Stimulated activated naive B cell treated with anti-CD40 and anti-IgM and Interleukin-4, amounts not matched to agents 10 μg/mL and 1 μg/mL and 100 μg/mL, for 72 hours (primary cell): ENCODE measurements around the gene HEY2.
A peak's percentile ranks its signal among the peaks of the same experiment; 100 is the strongest.
"Not testable (repeated sequence)": the region's sequence is repeated elsewhere in the genome, so short reads cannot be mapped to it uniquely, and the experiment has no call there.

ENCODE experiments used
- ATAC-seq, 2 donors: fragments of 150-1000 bp; cut with Tn5 transposase; replicated peaks; 2 replicates each; pipeline ENCODE4 v1.10.0; 2021; ENCODE audit warnings: moderate library complexity in 1 of 2
- DNase-seq: peaks from one replicate; pipeline ENCODE4 v3.0.0; 2021
- H3K27ac Mint-ChIP-seq: one replicate; pipeline ENCODE4 v1.8.0; 2022; ENCODE audit warnings: mild to moderate bottlenecking, mixed read lengths
- H3K27me3 Mint-ChIP-seq, 2 donors: one replicate each; pipeline ENCODE4 v1.8.0; 2022; ENCODE audit warnings: mixed read lengths in 2 of 2
- H3K36me3 Mint-ChIP-seq, 2 donors: one replicate each; pipeline ENCODE4 v1.8.0; 2022; ENCODE audit warnings: mixed read lengths in 2 of 2, mild to moderate bottlenecking in 1 of 2
- H3K4me1 Mint-ChIP-seq, 2 donors: one replicate each; pipeline ENCODE4 v1.8.0; 2022; ENCODE audit warnings: mixed read lengths in 2 of 2, mild to moderate bottlenecking in 1 of 2
- H3K4me3 Mint-ChIP-seq, 2 donors: one replicate each; pipeline ENCODE4 v1.8.0; 2022; ENCODE audit warnings: mild to moderate bottlenecking in 2 of 2, mixed read lengths in 2 of 2, moderate library complexity in 1 of 2
- H3K9me3 Mint-ChIP-seq, 2 donors: one replicate each; pipeline ENCODE4 v1.8.0; 2022; ENCODE audit warnings: mixed read lengths in 2 of 2, mild to moderate bottlenecking in 1 of 2

HEY2 gene

GRCh38 chr6:125749173-125749864, at the start of gene HEY2:
Gene HEY2 (plus strand): TSS chr6:125749632. CDS start chr6:125749777, 145 bp downstream.
- Mint-ChIP-seq H3K27me3 (peaks cover 26 to 31% of the 10 kb centered on the region in 2 donors), H3K36me3 (no peaks in the 10 kb centered on the region), H3K27ac (peak within 1 kb of the TSS; percentile 56)

GRCh38 chr6:125700581-125701353, 48.7 kb upstream of the HEY2 start:
- H3K27ac Mint-ChIP-seq, result no peak overlapping the region
- peaks cover 0 to 4% of the 10 kb centered on the region in 2 donors for H3K27me3 Mint-ChIP-seq
- no peaks in the 10 kb centered on the region for H3K36me3 Mint-ChIP-seq

More at GRCh38 chr6:125749173-125749864, at the start of gene HEY2:
- peak within 1 kb of the TSS; percentile 87 to 92 for H3K4me3 Mint-ChIP-seq
- ATAC-seq (peak; percentile 84 to 90), DNase-seq (peak; percentile 85)
- peaks cover 18 to 43% of the 10 kb centered on the region in 2 donors for H3K4me1 Mint-ChIP-seq
- no peaks in the 10 kb centered on the region for H3K9me3 Mint-ChIP-seq

GRCh38 chr6:125701354-125701668, 48.1 kb upstream of the HEY2 start:
- Mint-ChIP-seq H3K27me3 (peaks cover 0 to 9% of the 10 kb centered on the region in 2 donors), H3K36me3 (no peaks in the 10 kb centered on the region), H3K4me1 (peaks cover 2 to 17% of the 10 kb centered on the region in 2 donors), H3K27ac (no peak overlapping the region), H3K4me3 (no peak overlapping the region), H3K9me3 (no peaks in the 10 kb centered on the region)
- no peak for ATAC-seq
- DNase-seq, result no peak

More at GRCh38 chr6:125700581-125701353, 48.7 kb upstream of the HEY2 start:
- ATAC-seq (no peak), DNase-seq (no peak)
- peaks cover 2 to 17% of the 10 kb centered on the region in 2 donors for H3K4me1 Mint-ChIP-seq
- no peak overlapping the region for H3K4me3 Mint-ChIP-seq
- H3K9me3 Mint-ChIP-seq, result no peaks in the 10 kb centered on the region

GRCh38 chr6:125703882-125704281, 45.5 kb upstream of the HEY2 start:
- not testable (repeated sequence) for H3K36me3 Mint-ChIP-seq, H3K9me3 Mint-ChIP-seq, DNase-seq, H3K27ac Mint-ChIP-seq, H3K4me3 Mint-ChIP-seq, ATAC-seq, H3K27me3 Mint-ChIP-seq
- peaks cover 2 to 11% of the 10 kb centered on the region in 2 donors for H3K4me1 Mint-ChIP-seq

GRCh38 chr6:125707615-125708243, 41.7 kb upstream of the HEY2 start:
- no peak overlapping the region for H3K27ac Mint-ChIP-seq
- peaks cover 0 to 9% of the 10 kb centered on the region in 2 donors for H3K27me3 Mint-ChIP-seq
- H3K36me3 Mint-ChIP-seq, result peaks cover 4 to 5% of the 10 kb centered on the region in 2 donors
- DNase-seq (no peak), ATAC-seq (no peak)
- H3K4me3 Mint-ChIP-seq, result no peak overlapping the region
- H3K4me1 Mint-ChIP-seq, result no peaks in the 10 kb centered on the region
- H3K9me3 Mint-ChIP-seq, result peaks cover 6 to 10% of the 10 kb centered on the region in 2 donors

GRCh38 chr6:125711013-125711675, 38.3 kb upstream of the HEY2 start:
- H3K4me1 Mint-ChIP-seq, result peaks cover 11 to 18% of the 10 kb centered on the region in 2 donors
- peaks cover 11 to 17% of the 10 kb centered on the region in 2 donors for H3K9me3 Mint-ChIP-seq
- H3K4me3 Mint-ChIP-seq, result no peak overlapping the region
- ATAC-seq (no peak), DNase-seq (no peak)
- H3K27ac Mint-ChIP-seq, result no peak overlapping the region
- peaks cover 6 to 9% of the 10 kb centered on the region in 2 donors for H3K36me3 Mint-ChIP-seq
- peaks cover 0 to 6% of the 10 kb centered on the region in 2 donors for H3K27me3 Mint-ChIP-seq

- Mint-ChIP-seq H3K4me3 (no peak overlapping the region), H3K27ac (no peak overlapping the region)
- DNase-seq, result no peak
These were observed 34.9 kb upstream of the HEY2 start for GRCh38 chr6:125714441-125715090.

GRCh38 chr6:125717120-125717731, 32.2 kb upstream of the HEY2 start:
- Mint-ChIP-seq H3K27ac (peak overlapping the region; percentile 14), H3K4me1 (peaks cover 24 to 40% of the 10 kb centered on the region in 2 donors), H3K9me3 (peaks cover 5 to 9% of the 10 kb centered on the region in 2 donors), H3K36me3 (peaks cover 2 to 4% of the 10 kb centered on the region in 2 donors), H3K27me3 (peaks cover 5 to 7% of the 10 kb centered on the region in 2 donors), H3K4me3 (peak overlapping the region in 1 of 2 donors; percentile 7)
- ATAC-seq, result peak; percentile 95 to 97
- DNase-seq, result peak; percentile 48

More at GRCh38 chr6:125714441-125715090, 34.9 kb upstream of the HEY2 start:
- peak; percentile 49 to 56 for ATAC-seq
- Mint-ChIP-seq H3K9me3 (peaks cover 11 to 17% of the 10 kb centered on the region in 2 donors), H3K36me3 (peaks cover 6 to 9% of the 10 kb centered on the region in 2 donors), H3K4me1 (peaks cover 24 to 40% of the 10 kb centered on the region in 2 donors), H3K27me3 (no peaks in the 10 kb centered on the region)

- H3K9me3 Mint-ChIP-seq, result peaks cover 5 to 6% of the 10 kb centered on the region in 2 donors
- ATAC-seq (no peak), DNase-seq (no peak)
- no peak overlapping the region for H3K4me3 Mint-ChIP-seq
- H3K27ac Mint-ChIP-seq, result no peak overlapping the region
- H3K4me1 Mint-ChIP-seq, result peaks cover 24 to 40% of the 10 kb centered on the region in 2 donors
- H3K27me3 Mint-ChIP-seq, result peaks cover 12 to 13% of the 10 kb centered on the region in 2 donors
- peaks cover 2 to 4% of the 10 kb centered on the region in 2 donors for H3K36me3 Mint-ChIP-seq
These were observed 31.3 kb upstream of the HEY2 start for GRCh38 chr6:125718109-125718508.

- no peak overlapping the region for H3K4me3 Mint-ChIP-seq
These were observed 26.5 kb upstream of the HEY2 start for GRCh38 chr6:125722886-125723285.

GRCh38 chr6:125727216-125727615, 22.2 kb upstream of the HEY2 start:
- Mint-ChIP-seq H3K9me3 (no peaks in the 10 kb centered on the region), H3K27me3 (peaks cover 14 to 31% of the 10 kb centered on the region in 2 donors), H3K36me3 (no peaks in the 10 kb centered on the region), H3K27ac (no peak overlapping the region), H3K4me3 (no peak overlapping the region), H3K4me1 (no peaks in the 10 kb centered on the region)
- DNase-seq (no peak), ATAC-seq (no peak)

More at GRCh38 chr6:125722886-125723285, 26.5 kb upstream of the HEY2 start:
- Mint-ChIP-seq H3K4me1 (peaks cover 5 to 9% of the 10 kb centered on the region in 2 donors), H3K36me3 (no peaks in the 10 kb centered on the region), H3K27ac (no peak overlapping the region), H3K27me3 (peaks cover 21 to 26% of the 10 kb centered on the region in 2 donors), H3K9me3 (no peaks in the 10 kb centered on the region)
- DNase-seq, result no peak
- no peak for ATAC-seq

- Mint-ChIP-seq H3K9me3 (no peaks in the 10 kb centered on the region), H3K27me3 (peaks cover 7 to 29% of the 10 kb centered on the region in 2 donors), H3K27ac (no peak overlapping the region), H3K4me1 (no peaks in the 10 kb centered on the region), H3K4me3 (no peak overlapping the region), H3K36me3 (no peaks in the 10 kb centered on the region)
- DNase-seq (no peak), ATAC-seq (no peak)
These were observed 20.7 kb upstream of the HEY2 start for GRCh38 chr6:125728739-125729138.

- Mint-ChIP-seq H3K27me3 (peaks cover 6 to 27% of the 10 kb centered on the region in 2 donors), H3K4me1 (no peaks in the 10 kb centered on the region), H3K9me3 (no peaks in the 10 kb centered on the region), H3K36me3 (no peaks in the 10 kb centered on the region), H3K4me3 (no peak overlapping the region), H3K27ac (no peak overlapping the region)
- DNase-seq (no peak), ATAC-seq (no peak)
These were observed 19.4 kb upstream of the HEY2 start for GRCh38 chr6:125729983-125730382.
